Lower leg skin (tissue), 4 donors: ENCODE results near the gene B3GLCT. TPM values are rescaled to one million over a fixed set of nuclear protein-coding genes. Genes with fewer than 3 reads are reported as not detected.
"Not testable (repeated sequence)": the region's sequence is repeated elsewhere in the genome, so short reads cannot be mapped to it uniquely, and the experiment has no call there.

Experiments used
- DNase-seq, 2 donors: peaks; one replicate each; pipeline ENCODE4 v3.0.0-alpha.2; 2019; ENCODE audit warnings: low spot score in 2 of 2
- H3K4me3 ChIP-seq: fragments of 200-600 bp; sonication (generic); 2 replicates; pipeline ENCODE4 v1.5.1; 2017; ENCODE audit warnings: mild to moderate bottlenecking, low read depth; ENCODE audit not compliant: poor library complexity, severe bottlenecking
- POLR2A ChIP-seq, 2 donors: fragments of 450-650 bp; IDR thresholded peaks; one replicate each; pipeline ENCODE4 v1.6.1; 2016 to 2017; ENCODE audit warnings: antibody characterized with exemption in 2 of 2, mild to moderate bottlenecking in 1 of 2, moderate library complexity in 1 of 2
- WGBS, 2 donors: methylation state at CpG; one replicate each; pipeline ENCODE4 v1.1.5; 2018; 5-methylcytosine and 5-hydroxymethylcytosine counted together
- intact Hi-C: fragments of 100-400 bp; cut with DNase I; formaldehyde crosslinking; loops from one replicate; pipeline ENCODE4 v1.15.0; 2023; ENCODE audit warnings: low total_unique reads
- total RNA-seq, 4 donors: library from RNA; depleted of rRNA; stranded (reverse); fragments of >200 nt; gene quantifications; one replicate each; pipeline ENCODE4 v1.1.0, GENCODE V29; 2016
- TF ChIP-seq, protein P1 (sequence below), 3 donors: fragments of 450-650 bp; IDR thresholded peaks; one replicate each; pipeline ENCODE4 v1.5.1; 2016; ENCODE audit warnings: antibody characterized with exemption in 3 of 3, mild to moderate bottlenecking in 3 of 3, moderate library complexity in 2 of 3

B3GLCT gene
- total RNA-seq, 4 donors from 2014 or later = 3.2 to 9.1 (median 6.2) TPM

DNA sequence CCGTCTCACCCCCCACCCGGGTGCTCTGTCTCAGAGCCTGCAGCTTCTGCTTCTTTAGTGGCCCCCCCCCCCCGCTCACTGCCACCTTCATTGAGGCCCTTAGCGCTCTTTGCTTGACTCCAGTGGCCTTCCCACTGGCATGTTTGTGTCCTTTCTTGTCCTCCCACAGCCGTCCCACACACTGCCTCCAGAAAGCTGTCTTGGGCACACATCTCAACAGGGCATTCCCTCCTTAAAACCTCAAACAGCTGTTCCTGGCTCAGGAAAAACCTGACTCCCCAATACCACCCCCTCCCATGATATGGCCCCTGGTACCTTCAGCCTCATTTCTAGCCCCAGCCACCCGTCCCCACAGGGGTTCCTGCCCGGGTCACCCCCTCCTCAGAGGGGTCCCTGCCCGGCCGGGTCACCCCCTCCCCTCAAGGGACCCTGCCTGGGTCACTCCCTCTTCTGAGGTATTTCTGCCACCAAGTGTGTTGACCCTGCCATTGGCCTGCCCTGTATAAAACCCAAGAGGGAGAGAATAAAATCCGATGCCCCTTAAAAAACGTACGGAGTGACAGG is 8.9 kb downstream of the B3GLCT start:
- WGBS, 2 donors = 41 to 50% methylated on average over 12 of the region's 12 CpGs
- intact Hi-C loops = no loop called here
- TF ChIP-seq POLR2A (IDR thresholded peaks at IDR 0.05) = no peak
- TF ChIP-seq, protein P1, sequence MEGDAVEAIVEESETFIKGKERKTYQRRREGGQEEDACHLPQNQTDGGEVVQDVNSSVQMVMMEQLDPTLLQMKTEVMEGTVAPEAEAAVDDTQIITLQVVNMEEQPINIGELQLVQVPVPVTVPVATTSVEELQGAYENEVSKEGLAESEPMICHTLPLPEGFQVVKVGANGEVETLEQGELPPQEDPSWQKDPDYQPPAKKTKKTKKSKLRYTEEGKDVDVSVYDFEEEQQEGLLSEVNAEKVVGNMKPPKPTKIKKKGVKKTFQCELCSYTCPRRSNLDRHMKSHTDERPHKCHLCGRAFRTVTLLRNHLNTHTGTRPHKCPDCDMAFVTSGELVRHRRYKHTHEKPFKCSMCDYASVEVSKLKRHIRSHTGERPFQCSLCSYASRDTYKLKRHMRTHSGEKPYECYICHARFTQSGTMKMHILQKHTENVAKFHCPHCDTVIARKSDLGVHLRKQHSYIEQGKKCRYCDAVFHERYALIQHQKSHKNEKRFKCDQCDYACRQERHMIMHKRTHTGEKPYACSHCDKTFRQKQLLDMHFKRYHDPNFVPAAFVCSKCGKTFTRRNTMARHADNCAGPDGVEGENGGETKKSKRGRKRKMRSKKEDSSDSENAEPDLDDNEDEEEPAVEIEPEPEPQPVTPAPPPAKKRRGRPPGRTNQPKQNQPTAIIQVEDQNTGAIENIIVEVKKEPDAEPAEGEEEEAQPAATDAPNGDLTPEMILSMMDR (IDR thresholded peaks at IDR 0.05) = no peak
- no peak for DNase-seq
- no peak overlapping the region for H3K4me3 ChIP-seq

DNA sequence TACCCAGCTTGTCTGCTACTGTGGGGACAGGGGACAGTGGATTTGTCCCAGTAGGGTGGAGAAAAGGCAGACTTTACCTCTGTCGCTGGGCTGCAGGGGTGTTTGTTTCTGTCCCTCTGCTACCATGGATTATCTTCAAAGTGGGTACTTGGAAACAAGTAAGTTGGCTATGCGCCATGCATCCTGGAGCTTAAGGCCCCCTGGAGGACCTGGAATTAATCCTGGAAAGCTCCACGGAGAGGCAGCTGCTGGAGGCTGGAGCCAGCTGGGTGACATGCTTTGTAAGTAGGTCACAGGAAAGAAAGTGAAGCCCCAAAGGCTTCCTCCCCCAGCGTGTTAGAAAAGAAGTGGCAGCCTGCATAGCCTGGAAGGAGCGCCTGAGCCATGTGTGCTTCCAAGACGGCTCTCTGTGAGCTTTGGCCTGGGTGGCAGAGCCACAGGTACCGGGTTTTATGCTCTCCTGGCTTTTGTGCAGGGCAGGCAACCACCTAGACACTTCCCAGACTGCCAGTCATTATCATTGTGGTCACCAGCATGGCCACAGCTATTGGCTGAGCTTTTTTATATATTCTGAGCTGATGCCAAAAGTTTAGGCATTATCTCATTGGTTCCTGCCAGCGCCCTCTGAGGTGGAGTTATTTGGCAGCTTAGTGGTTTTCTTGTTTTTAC is 9.5 kb downstream of the B3GLCT start:
- TF ChIP-seq, protein P1 (IDR thresholded peaks at IDR 0.05) = no peak
- no peak for TF ChIP-seq POLR2A (IDR thresholded peaks at IDR 0.05)
- intact Hi-C loops = no loop called here
- 13 to 22% methylated on average over 7 to 8 of the region's 8 CpGs for WGBS, 2 donors
- DNase-seq = peak in 1 of 2 donors; percentile 25
- no peak overlapping the region for H3K4me3 ChIP-seq

DNA sequence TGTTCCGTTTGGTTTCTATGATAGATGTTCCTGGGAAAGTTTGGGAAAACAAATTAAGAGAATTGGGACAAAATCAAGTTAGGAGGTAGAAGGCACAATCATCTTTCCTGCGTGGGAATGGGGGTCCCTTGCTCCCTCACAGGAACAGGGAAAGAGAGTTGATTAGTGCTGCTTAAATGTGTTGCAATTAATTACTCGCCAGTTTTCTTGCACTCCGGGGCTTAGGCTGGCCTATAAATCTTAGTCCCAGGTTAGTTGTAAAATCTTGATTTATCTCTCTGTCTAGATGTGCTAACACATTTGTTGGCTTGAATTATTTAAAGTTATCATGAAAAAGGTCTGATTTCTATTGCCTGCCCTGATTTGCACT is 10.1 kb downstream of the B3GLCT start:
- no peak for DNase-seq
- H3K4me3 ChIP-seq = no peak overlapping the region
- intact Hi-C loops = no loop called here
- 8 to 14% methylated on average over 4 of the region's 4 CpGs for WGBS, 2 donors
- TF ChIP-seq, protein P1 (IDR thresholded peaks at IDR 0.05) = no peak
- no peak for TF ChIP-seq POLR2A (IDR thresholded peaks at IDR 0.05)

DNA sequence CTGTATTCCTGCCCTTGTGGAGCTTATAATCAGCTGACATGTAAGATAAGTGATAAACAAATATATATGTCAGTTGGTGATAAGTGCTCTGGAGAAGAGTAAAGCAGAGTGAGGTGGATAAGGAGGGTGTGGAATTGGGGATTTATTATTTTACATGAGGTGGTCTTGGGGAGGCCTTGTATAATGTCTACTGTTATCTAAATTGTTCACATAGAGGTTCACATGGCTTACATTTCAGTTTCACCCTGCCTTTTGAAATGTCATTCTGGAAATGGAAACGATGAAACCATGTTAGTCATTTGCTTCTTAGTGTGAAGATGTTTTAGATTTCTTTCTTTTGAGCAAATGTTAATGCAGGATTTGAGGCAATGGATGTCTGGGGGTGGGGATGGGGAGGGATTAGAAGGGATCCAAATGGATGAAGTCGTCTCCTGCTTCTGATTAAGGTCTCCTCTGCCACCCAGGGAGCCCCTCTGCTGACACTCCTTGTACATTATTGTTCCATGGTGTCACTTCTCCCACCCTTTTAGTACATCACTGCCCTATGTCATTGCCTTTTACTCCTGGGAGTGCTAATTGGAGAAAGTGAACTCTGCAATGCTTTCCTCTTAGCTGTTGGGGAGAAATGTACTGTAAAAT is 14.0 kb downstream of the B3GLCT start:
- TF ChIP-seq, protein P1 (IDR thresholded peaks at IDR 0.05) = no peak
- no peak for TF ChIP-seq POLR2A (IDR thresholded peaks at IDR 0.05)
- no peak for DNase-seq
- intact Hi-C loops = no loop called here
- WGBS, 2 donors = 50 to 63% methylated on average over 2 of the region's 2 CpGs
- H3K4me3 ChIP-seq = no peak overlapping the region

DNA sequence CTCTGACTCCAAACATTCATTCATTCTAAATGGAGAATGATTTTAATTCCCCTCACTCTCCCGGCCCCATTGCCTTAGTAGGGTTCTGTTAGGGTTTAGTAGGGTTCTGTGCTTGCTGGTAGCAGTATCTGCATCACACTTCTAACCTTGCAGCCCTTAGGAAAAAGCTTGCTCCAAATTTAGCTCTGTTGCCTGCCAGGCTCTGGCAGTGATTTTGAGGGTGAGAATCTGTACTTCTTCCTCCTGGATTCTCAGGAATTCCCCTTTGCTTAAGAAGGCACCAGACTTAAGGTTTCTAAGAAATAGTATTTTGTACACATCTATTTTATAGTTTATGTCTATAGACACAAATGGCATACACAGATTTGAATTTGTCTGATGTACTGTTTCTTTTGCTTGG is 14.7 kb downstream of the B3GLCT start:
- H3K4me3 ChIP-seq = no peak overlapping the region
- no peak for DNase-seq
- no peak for TF ChIP-seq POLR2A (IDR thresholded peaks at IDR 0.05)
- TF ChIP-seq, protein P1 (IDR thresholded peaks at IDR 0.05) = no peak
- intact Hi-C loops = no loop called here
- 26 to 52% methylated on average over 1 of the region's 1 CpG for WGBS, 2 donors

DNA sequence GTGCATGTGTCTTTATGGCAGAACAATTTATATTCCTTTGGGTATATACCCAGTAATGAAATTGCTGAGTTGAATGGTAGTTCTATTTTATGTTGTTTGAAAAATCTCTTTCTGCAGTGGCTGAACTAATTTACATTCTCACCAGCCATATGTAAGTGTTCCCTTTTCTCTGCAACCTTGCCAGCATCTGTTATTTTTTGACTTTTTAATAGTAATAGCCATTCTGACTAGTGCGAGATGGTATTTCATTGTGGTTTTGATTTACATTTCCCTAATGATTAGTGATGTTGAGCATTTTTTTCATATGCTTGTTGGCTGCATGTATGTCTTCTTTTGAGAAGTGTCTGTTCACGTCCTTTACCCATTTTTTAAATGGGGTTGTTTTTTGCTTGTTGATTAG is 17.1 kb downstream of the B3GLCT start:
- DNase-seq, H3K4me3 ChIP-seq: not testable (repeated sequence)
- WGBS, 2 donors = 97% methylated on average over 2 of the region's 2 CpGs
- intact Hi-C loops = loop anchor here (5.0 kb wide), 1 partner anchor 1660 kb away; no protein-coding TSS in a partner anchor
